Fibroblast of gingiva (primary cell): Measurements from ENCODE around the gene ENTPD5.
"Not testable (repeated sequence)": the region's sequence is repeated elsewhere in the genome, so short reads cannot be mapped to it uniquely, and the experiment has no call there.

Experiments used
- DNase-seq: peaks from one replicate; pipeline ENCODE4 v3.0.0-alpha.2; 2011; ENCODE audit warnings: low read depth

The ENTPD5 gene

GRCh38 chr14:74005664-74006063 lies 13.4 kb downstream of the ENTPD5 start:
- not testable (repeated sequence) for DNase-seq

DNA sequence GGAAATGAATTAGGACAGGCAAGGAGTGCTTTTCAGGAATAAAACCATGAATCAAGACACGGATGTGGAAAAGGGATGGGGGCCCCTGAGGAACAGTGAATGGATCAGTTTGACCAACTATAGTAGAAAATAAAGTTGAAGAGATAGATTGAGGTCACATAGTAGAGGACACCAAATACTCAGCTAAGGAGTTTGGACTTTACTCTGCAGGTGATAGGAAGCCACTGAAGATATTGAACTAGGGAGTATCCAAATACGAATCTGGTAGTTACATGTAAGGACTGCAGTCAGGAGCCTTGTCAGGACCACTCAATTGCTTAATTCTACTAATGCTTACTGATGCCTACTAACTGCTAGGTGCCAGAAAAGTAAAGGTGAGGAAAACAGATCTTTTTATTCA lies 20.4 kb downstream of the ENTPD5 start:
- DNase-seq = no peak

- DNase-seq = no peak
These were observed 21.1 kb downstream of the ENTPD5 start for GRCh38 chr14:73997944-73998447.

DNA sequence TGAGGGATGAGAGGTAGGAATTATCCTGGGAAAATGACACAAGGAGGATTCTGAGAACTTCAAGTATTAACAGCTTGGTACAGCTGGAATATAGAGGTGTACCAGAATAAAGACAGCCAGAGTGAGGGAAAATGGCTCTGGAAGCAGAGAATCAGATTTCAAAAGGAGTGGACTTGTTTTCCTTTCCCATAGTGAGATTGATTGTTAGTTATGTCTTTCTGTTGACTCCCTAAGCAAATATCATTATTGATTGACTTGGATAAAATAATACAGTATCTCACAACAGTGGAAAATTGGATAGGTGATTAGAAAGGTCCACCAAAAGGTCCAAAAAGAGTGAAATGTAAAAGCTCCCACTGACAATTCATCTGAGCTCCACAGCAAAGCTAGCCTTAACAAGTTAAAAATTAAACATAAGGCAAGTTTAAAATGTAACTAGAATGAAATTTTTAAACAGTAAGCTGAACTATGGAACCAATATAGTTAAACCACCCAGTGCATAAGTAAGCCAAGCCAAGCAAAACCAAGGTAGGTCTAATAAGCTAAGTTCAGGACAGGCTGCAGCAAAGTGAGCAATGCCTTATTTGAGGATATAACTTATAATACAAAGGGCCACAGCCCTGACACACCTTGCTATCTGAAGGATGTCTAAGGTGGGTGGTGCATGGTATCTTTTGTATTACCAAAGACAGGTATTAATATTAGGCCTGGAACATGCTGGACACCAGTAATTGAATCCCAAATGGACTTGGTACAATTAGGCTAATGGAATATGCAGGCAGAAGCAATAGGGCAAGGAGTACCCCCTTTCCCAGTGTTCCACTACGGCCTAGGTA lies 21.8 kb downstream of the ENTPD5 start:
- no peak for DNase-seq

GRCh38 chr14:73996731-73997107 lies 22.4 kb downstream of the ENTPD5 start:
- no peak for DNase-seq

DNA sequence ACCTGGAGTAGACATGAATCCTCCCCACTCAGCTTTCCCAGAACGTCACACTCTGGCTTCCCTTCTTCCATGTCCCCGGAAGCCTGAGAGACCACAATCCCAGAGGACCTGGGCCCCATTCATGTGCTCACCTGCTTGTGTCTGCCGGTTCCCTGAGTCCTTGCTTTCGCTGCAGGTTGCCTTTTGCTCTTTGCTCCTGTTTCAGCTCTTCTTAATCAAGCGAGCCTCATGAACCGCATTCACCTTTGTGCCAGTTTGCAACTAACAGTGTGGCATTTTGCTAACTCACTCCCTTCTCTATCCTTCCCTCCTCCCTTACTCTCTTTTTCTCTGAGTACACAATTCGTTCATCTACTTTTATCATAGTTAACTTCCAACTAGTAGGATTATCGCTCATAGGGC lies 23.1 kb downstream of the ENTPD5 start:
- DNase-seq = no peak

GRCh38 chr14:73994926-73995325 lies 24.2 kb downstream of the ENTPD5 start:
- not testable (repeated sequence) for DNase-seq

DNA sequence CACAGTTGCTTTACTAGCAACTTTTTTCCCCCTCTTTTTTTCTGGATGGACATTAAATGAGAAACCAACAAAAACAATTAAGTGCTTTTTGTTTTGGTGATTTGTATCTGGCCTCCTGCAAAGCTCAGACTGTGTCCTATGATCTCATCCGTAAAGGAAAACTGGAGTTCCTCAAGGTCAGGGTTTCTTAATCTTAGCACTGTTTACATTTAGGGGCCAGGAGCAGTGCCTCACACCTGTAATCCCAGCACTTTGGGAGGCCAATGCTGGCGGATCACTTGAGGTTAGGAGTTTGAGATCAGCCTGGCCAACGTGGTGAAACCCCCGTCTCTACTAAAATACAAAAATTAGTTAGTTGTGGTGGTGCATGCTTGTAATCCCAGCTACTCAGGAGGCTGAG lies 28.0 kb downstream of the ENTPD5 start:
- DNase-seq = no peak

DNA sequence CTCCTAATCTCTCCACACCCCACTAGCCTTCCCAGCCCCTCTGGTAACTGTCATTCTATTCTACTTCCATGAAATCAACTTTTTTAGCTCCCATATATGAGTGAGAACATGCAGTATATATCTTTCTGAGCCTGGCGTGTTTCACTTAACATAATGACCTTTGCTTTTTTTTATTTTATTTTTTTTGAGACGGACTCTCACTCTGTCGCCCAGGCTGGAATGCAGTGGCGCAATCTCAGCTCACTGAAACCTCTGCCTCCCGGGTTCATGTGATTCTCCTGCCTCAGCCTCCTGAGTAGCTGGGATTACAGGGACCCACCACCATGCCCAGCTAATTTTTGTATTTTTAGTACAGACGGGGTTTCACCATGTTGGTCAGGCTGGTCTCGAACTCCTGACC lies 30.4 kb downstream of the ENTPD5 start:
- not testable (repeated sequence) for DNase-seq

DNA sequence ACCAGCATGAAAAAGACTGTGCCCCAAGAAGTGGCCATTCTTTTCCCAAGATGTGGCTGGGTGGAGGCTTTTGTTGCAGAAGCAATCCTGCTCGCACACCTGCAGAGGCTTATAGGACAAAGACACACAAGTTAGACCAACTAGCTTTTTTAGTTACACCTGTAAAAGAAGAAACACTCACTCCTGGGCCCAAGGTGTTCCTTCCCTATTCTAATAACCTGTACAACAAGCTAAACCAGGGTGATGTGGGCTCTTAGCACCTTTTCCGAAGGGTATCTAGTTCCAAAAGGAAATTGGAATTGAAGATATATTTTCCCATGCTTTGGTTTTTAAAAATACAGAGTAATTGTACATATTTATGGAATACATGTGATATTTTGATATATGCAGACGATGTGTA lies 31.0 kb downstream of the ENTPD5 start:
- DNase-seq = no peak

DNA sequence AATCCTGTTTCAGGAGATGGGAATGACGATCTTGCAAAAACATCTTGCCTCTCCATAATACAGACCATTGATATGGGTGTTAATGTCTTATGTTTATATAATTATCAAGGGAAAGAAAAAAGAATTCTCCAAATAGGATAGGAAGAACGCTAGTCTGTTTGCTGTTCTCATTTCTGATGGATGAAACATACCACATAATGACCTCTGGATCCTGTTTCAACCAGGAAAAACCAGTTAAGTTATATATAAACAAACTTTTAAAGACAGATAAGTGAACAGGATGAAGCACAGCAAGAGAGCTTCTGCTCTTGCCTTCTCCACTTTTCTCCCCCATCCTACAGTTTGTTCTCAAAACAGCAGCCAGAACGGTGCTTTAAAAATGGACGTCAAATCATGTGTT lies 41.2 kb downstream of the ENTPD5 start:
- peak; percentile 3 for DNase-seq

GRCh38 chr14:73976125-73976524 lies 43.0 kb downstream of the ENTPD5 start:
- no peak for DNase-seq

DNA sequence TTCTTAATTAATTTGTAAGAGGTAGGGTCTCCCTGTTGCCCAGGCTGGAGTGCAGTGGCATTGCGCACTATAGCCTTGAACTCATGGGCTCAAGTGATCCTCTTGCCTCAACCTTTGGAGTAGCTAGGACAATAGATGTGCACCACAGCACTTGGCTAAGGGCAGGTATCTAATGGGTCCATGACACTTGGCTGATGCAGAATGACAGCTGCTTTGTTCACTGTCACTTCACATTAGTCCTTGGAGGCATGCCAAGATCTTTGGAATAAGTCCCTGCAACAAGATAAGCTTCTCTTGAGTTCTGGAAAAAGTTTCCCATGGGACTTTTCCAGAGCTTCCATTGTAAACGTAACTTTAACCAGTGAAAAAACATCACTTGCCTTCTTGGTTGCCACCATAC lies 45.6 kb downstream of the ENTPD5 start:
- no peak for DNase-seq

GRCh38 chr14:73968885-73969284 lies 50.2 kb downstream of the ENTPD5 start:
- DNase-seq = no peak

- DNase-seq = no peak
These were observed 53.9 kb downstream of the ENTPD5 start for GRCh38 chr14:73965216-73965615.

DNA sequence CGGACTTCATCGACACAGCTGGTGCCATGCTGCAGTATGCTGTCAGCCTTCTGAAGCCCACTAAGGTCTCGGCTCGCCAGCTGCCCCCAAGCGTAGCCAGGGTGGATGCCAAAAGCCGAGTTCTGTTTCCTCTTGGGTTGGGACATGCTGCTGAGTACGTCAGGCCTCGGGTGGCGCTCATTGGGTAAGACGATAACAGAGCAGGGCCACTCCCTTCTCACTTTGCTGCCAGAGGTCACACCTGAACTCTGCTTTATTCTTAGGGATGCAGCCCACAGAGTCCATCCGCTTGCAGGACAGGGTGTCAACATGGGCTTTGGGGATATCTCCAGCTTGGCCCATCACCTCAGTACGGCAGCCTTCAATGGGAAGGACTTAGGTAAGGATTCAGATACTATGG lies 57.9 kb downstream of the ENTPD5 start:
- DNase-seq = no peak

DNA sequence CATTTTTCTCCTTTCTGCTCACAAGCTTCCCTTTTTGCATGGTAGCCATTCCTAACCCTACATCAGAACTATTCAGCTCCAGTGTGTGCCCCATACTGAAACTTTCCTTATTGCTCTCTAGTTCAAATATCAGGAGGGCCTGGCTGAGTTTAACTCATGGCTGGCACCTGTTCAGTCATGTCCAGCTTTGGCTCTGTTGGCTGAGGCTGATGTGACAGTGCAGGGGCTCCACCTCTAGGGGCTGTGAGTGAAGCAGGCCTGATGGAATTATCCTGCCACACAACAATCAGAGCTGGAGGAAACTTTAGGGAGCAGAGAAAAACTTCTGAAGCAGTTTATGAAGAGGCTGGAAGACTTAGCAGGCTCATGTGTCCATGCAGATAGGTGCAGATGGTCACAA lies 60.5 kb downstream of the ENTPD5 start:
- no peak for DNase-seq

DNA sequence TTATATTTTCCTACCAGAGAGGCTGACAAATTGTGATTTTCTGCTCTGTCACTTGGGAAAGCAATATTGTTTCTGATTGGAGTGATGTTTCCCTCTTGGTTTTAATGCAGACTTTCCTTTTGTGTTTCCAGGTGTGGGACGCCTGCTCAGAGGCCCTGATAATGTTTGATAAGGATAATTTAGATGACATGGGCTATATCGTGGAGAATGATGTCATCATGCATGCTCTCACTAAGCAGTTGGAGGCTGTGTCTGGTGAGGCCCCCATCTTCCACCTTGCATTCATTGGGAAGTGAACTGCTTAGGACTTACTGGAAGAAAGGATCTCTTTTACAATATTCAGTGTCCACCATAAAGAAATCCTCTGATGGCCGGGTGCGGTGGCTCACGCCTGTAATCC lies 63.4 kb downstream of the ENTPD5 start:
- no peak for DNase-seq

DNA sequence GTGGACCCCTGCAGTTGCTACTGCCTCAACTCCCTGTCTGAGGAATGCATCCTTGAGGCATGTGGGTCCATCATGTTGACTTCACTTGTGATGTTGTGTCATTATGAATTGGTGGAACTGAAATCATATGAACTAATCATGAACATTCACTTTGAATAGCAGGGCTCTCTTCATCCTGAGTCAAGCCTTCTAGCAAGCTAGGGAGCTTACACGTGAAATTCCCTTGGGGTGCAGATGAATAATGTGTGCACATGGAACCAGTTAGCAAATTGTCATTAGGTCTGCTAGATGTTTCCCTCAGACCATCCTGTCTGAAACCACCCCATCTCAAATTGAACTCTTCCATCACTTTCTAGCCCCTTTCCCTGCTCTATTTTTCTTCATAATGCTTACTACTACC lies 65.4 kb downstream of the ENTPD5 start:
- DNase-seq = peak; percentile 4

- DNase-seq = peak; percentile 94
These were observed 69.0 kb downstream of the ENTPD5 start, which contains the start of the genes COQ6 and FAM161B for GRCh38 chr14:73949752-73950734. TSS of gene COQ6 (plus strand) at chr14:73950302. CDS start at chr14:73950333, 31 bp downstream. TSS of gene FAM161B (minus strand) at chr14:73950094. CDS start at chr14:73950026, 68 bp downstream.

- DNase-seq = no peak
These were observed 73.9 kb downstream of the ENTPD5 start for GRCh38 chr14:73945159-73945670.

DNA sequence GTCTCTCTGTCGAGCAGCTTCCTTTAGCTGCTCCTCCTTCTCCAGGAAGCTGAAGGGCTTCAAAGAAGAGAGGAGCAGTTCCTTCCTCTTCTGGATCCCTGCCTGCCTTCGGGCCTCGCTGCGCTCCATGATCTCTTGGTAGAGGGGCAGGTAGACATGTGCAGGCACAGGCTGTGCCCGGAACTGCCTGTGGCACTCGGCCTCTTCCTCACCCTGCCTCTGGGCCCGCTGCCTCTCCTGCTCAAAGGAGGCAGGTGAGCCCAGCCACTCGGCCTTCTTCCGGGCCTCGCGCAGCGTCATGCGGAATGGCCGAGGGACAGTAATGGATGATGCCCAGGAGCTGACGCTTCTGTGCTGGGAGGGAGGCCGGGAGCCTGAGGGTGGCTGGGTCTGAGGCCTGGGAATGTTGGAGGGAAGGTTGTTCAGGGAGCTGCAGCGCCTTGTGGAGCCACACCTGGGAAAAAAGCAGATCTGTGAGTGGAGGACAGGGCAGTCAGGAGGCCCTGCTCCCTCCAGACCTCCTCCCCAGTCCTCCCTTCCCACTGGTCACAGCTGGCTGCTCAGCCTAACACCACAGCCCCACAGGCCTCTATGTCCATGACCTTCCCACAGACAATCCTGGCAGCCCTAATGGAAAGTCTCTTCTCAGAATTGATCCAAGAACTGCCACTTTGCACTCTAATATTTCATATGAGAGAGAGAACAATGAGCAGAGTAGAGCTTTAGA lies 74.5 kb downstream of the ENTPD5 start:
- no peak for DNase-seq
